K562 (cell line): Measurements from ENCODE around the gene PPP6C. TPM values are rescaled to one million over a fixed set of nuclear protein-coding genes. Genes with fewer than 3 reads are reported as not detected.

ENCODE experiments used
- CBX8 ChIP-seq: fragments of 200-600 bp; sonication (generic); IDR thresholded peaks from 2 replicates; pipeline ENCODE4 v1.6.1; 2012; ENCODE audit warnings: borderline replicate concordance, mixed run types, low read depth, mild to moderate bottlenecking, moderate library complexity, mixed read lengths, low read length, control low read depth, inconsistent platforms; ENCODE audit not compliant: poor library complexity, severe bottlenecking; ENCODE audit errors: extremely low read depth
- ELK3 ChIP-seq: fragments of 450-650 bp; formaldehyde crosslinking; IDR thresholded peaks from 2 replicates; pipeline ENCODE4 v1.4.0; 2020; ENCODE audit warnings: mild to moderate bottlenecking
- L3MBTL2 ChIP-seq: fragments of 450-650 bp; IDR thresholded peaks from 2 replicates; pipeline ENCODE4 v1.6.1; 2016; ENCODE audit warnings: mild to moderate bottlenecking, moderate library complexity
- ZNF277 ChIP-seq: fragments of 250-450 bp; sonication (Bioruptor Pico); IDR thresholded peaks from 2 replicates; pipeline ENCODE4 v1.8.0; 2022; ENCODE audit warnings: inconsistent platforms, mild to moderate bottlenecking, moderate library complexity, borderline replicate concordance
- ZNF561 ChIP-seq: fragments of 450-650 bp; formaldehyde crosslinking; conservative IDR thresholded peaks from 2 replicates; pipeline ENCODE4 v1.4.0; 2020; ENCODE audit warnings: mild to moderate bottlenecking, moderate library complexity
- polyA plus RNA-seq, 8 experiments: library from polyadenylated mRNA; depleted of rRNA in 4 of 8; stranded (reverse) in 5 of 8; unstranded in 3 of 8; fragments of >200 nt; fragmentation: Nextera tagmentation in 2 of 8; fragmentation: Illumina TruSeq in 1 of 8; extraction: Ambion mirVana in 2 of 8; extraction: Trizol in 1 of 8; gene quantifications; 2 replicates each; pipeline versions ENCODE4 v1.2.1 to v1.2.3, GENCODE V29; 2011 to 2014; ENCODE audit warnings: inconsistent platforms in 1 of 8, missing spikeins in 1 of 8
- total RNA-seq, 7 experiments: library from RNA; depleted of rRNA in 6 of 7; stranded (reverse); fragments of >200 nt in 6 of 7; fragmentation: Illumina TruSeq in 2 of 7; extraction: Trizol in 2 of 7; gene quantifications; 2 replicates each; pipeline versions ENCODE4 v1.2.1 to v1.2.3, GENCODE V29; 2011 to 2021; ENCODE audit warnings: low replicate concordance in 1 of 7
- TF ChIP-seq, protein P1 (sequence below): fragments of 250-450 bp; sonication (Bioruptor Pico); IDR thresholded peaks from 2 replicates; pipeline ENCODE4 v1.5.0; 2021; ENCODE audit warnings: mild to moderate bottlenecking, moderate library complexity
- TF ChIP-seq, protein P2 (sequence below): sonication (generic); formaldehyde crosslinking; IDR thresholded peaks from 2 replicates; pipeline ENCODE4 v1.8.0; 2023; ENCODE audit warnings: mild to moderate bottlenecking, missing genetic modification reagents

PPP6C gene
- total and polyA plus RNA-seq, 9 of the 15 experiments (the other 6 are each of a cell fraction or from before 2014, with no cell fraction given) = 18.8 to 44.8 (median 38.3) TPM

GRCh38 chr9:125143377-125144090 lies 46.1 kb downstream of the PPP6C start, which contains the start of gene SCAI (continued):
- TF ChIP-seq, protein P1, sequence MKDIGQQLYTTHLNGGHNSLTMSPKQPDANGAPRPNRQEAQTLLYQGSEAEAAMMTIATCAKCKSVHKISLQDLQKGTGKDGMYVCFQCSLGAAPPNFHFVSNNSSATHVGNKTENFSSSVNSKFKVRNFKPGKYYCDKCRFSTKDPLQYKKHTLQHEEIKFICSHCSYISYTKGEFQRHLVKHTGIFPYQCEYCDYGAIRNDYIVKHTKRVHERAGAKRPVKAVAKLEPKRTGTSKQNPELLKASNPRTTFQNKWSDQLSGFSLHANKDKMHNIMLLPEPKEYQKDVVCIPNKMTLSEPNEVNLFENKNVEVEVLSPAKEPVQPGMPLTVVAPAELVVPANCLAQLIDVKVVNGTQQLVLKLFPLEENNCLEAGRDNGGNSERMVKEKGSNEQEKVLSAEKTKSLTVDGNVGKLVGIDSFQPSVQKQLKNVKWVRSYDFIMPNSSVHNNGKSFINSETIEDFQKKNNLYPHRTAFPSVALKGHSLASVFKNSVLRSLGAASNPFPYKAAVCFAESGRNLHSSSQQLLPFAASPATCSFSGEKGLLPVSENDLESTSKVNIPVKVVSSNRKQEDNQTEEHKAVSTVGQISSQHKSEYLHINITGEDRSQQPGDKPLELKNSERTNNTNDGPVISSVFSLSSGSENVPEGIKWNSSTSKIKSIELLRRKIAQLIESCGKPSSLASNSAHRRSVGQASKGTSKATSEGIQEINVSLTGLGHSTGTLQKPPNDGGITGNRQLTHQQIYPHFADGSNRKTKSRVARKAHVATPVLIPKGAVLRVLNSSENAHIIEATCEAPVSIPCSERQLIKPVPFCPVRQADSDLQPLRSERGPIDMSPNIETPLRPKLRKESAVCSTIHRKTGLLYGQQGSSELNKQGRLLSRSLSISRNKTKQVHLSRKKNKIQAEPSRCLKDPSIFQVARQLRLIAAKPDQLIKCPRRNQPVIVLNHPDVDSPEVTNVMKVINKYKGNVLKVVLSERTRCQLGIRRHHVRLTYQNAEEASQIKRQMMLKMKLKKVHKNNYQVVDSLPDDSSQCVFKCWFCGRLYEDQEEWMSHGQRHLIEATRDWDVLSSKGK (CRISPR knock-in tag) = no peak
- TF ChIP-seq L3MBTL2 (peak; percentile 98), ZNF561 (CRISPR knock-in tag) (no peak), CBX8 (no peak), ELK3 (CRISPR knock-in tag) (no peak), ZNF277 (CRISPR knock-in tag) (no peak)
- TF ChIP-seq, protein P2, sequence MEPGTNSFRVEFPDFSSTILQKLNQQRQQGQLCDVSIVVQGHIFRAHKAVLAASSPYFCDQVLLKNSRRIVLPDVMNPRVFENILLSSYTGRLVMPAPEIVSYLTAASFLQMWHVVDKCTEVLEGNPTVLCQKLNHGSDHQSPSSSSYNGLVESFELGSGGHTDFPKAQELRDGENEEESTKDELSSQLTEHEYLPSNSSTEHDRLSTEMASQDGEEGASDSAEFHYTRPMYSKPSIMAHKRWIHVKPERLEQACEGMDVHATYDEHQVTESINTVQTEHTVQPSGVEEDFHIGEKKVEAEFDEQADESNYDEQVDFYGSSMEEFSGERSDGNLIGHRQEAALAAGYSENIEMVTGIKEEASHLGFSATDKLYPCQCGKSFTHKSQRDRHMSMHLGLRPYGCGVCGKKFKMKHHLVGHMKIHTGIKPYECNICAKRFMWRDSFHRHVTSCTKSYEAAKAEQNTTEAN (CRISPR knock-in tag) = no peak
